ENCODE measurements around the gene SEMA5A.

- TF ChIP-seq POLR2AphosphoS5 (IDR thresholded peaks at IDR 0.05; ENCODE audit: low read depth, low read length) (no peak), POLR2A (IDR thresholded peaks at IDR 0.05; ENCODE audit: low read depth, low read length) (no peak)
These were observed 482.1 kb downstream of the SEMA5A start for GRCh38 chr5:9063615-9064245.

Data from GM12892 (cell line).